Mononuclear cell (primary cell): ENCODE measurements around the gene HOXB9. TPM values are rescaled to one million over a fixed set of nuclear protein-coding genes. Genes with fewer than 3 reads are reported as not detected.
A peak's percentile ranks its signal among the peaks of the same experiment; 100 is the strongest.

ENCODE experiments used
- H3K27me3 ChIP-seq: 2 replicates; pipeline ENCODE4 v1.6.0; 2011; ENCODE audit warnings: low read length, control low read depth; ENCODE audit not compliant: insufficient read depth
- H3K4me1 ChIP-seq: 2 replicates; pipeline ENCODE4 v1.5.1; 2011; ENCODE audit warnings: mild to moderate bottlenecking, low read length, control low read depth; ENCODE audit not compliant: insufficient read depth
- H3K4me3 ChIP-seq: 2 replicates; pipeline ENCODE4 v1.5.1; 2011; ENCODE audit warnings: mild to moderate bottlenecking, low read length, moderate library complexity
- H3K9me3 ChIP-seq: 2 replicates; pipeline ENCODE4 v1.5.1; 2011; ENCODE audit warnings: low read depth, mild to moderate bottlenecking, control low read depth, low read length
- total RNA-seq: library from RNA; depleted of rRNA; stranded (reverse); fragments of >200 nt; gene quantifications from one replicate; pipeline ENCODE4 v1.2.3, GENCODE V29; 2012

The HOXB9 gene
- total RNA-seq, 1 donor: not detected

GRCh38 chr17:48601207-48601538 lies 25.0 kb downstream of the HOXB9 start:
- Histone ChIP-seq H3K4me3 (no peak overlapping the region), H3K4me1 (peaks cover 28% of the 10 kb centered on the region), H3K27me3 (peaks cover 97% of the 10 kb centered on the region), H3K9me3 (no peaks in the 10 kb centered on the region)

DNA sequence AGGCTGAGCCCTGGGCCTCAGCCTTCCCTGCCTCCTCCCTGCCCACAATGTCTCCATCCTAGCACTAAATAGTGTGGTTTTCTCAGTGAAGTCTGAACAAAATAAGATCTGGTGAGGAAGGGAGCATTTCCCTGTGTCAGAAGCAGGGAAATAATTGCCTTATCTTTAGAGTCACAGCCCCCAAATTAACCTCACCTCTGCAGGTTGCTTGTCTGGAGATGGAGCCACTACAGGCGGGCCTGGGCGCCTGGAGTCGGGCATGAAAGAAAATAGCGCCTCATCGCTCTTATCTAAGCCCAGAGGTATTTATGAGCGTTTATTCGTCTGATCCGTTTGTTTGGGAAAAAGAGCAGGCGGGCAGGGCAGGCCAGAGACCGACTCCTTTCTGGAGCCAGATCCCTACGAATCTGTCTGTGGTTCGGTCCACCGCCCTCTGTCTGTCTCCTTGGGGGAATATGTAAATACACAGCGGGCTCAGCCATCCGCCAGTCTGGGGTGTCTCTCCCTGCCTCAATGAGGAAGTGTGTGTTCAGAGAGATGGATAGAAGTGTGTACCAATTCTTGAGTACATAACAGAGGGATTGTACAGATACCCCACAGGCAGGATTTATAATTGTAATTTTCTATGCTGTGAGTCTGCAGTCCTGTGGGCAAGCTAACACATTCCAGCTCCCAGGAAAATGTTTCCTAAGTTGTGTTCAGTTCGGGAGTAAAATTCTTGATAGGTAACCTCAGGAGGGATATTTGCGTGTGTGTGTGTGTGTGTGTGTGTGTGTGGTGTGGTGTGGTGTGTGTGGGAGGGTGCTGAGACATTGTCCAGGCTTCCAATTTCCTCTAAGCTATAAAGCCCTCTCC lies 25.7 kb downstream of the HOXB9 start:
- H3K4me3 ChIP-seq: no peak overlapping the region
- peaks cover 31% of the 10 kb centered on the region for H3K4me1 ChIP-seq
- no peaks in the 10 kb centered on the region for H3K9me3 ChIP-seq
- peaks cover 98% of the 10 kb centered on the region for H3K27me3 ChIP-seq

DNA sequence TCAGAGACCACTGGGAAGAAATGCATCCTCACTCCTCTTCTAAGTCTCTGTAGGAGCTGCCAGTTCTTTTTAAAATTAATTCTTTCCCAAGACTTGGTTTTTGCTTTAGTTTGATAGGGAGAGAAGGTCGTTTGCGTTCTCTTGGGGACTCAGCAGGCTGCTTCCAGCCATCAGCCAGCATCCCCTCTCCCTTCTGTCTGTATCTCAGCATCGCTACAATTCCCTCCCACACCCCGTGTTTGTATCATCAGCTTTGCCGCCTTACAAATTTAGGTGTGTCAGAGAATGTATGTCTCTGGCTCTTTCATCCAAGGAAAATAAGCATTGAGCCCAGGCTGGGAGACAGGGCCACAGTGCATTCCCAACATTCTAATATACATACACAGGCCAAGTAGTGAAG lies 26.8 kb downstream of the HOXB9 start:
- Histone ChIP-seq H3K4me1 (peaks cover 31% of the 10 kb centered on the region), H3K4me3 (no peak overlapping the region), H3K9me3 (no peaks in the 10 kb centered on the region), H3K27me3 (peaks cover 98% of the 10 kb centered on the region)

DNA sequence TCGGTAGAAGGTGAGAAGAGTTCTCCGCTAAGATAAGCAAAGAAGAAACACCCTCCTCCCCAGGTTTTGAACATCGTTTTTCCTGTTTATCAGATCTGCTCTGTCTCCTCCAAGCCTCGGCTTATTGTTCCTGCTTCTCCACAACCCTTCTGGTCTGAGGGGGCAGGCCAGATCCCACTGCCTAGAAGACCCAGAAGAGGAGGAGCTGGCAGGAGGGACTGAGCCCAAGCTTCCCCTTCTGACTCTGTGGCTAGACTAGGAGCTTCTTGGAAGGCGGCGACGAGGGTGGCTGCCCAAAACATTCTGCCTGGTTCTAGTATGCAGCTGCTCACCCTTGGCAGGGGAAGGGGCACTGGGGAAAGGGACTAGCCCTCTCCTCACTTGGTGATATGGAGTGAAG lies 27.4 kb downstream of the HOXB9 start:
- no peak overlapping the region for H3K4me3 ChIP-seq
- H3K27me3 ChIP-seq: peaks cover 97% of the 10 kb centered on the region
- H3K9me3 ChIP-seq: no peaks in the 10 kb centered on the region
- peaks cover 35% of the 10 kb centered on the region for H3K4me1 ChIP-seq

GRCh38 chr17:48597778-48598631 lies 28.2 kb downstream of the HOXB9 start:
- peaks cover 41% of the 10 kb centered on the region for H3K4me1 ChIP-seq
- H3K27me3 ChIP-seq: peaks cover 95% of the 10 kb centered on the region
- H3K4me3 ChIP-seq: peak overlapping the region; percentile 10
- no peaks in the 10 kb centered on the region for H3K9me3 ChIP-seq

DNA sequence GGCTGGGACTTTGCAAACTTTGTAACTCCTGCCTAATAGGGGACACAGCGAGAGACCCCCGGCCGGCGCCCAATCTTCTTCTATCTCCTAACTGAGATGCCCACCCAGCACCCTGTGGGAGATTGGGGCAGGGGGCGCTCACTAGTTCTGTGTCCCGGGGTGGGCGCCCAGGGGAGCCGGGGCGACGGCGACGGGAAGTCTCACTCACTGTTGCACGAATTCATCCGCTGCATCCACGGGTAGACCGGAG lies 28.7 kb downstream of the HOXB9 start:
- Histone ChIP-seq H3K9me3 (no peaks in the 10 kb centered on the region), H3K27me3 (peaks cover 95% of the 10 kb centered on the region), H3K4me3 (peak overlapping the region; percentile 10), H3K4me1 (peaks cover 43% of the 10 kb centered on the region)

DNA sequence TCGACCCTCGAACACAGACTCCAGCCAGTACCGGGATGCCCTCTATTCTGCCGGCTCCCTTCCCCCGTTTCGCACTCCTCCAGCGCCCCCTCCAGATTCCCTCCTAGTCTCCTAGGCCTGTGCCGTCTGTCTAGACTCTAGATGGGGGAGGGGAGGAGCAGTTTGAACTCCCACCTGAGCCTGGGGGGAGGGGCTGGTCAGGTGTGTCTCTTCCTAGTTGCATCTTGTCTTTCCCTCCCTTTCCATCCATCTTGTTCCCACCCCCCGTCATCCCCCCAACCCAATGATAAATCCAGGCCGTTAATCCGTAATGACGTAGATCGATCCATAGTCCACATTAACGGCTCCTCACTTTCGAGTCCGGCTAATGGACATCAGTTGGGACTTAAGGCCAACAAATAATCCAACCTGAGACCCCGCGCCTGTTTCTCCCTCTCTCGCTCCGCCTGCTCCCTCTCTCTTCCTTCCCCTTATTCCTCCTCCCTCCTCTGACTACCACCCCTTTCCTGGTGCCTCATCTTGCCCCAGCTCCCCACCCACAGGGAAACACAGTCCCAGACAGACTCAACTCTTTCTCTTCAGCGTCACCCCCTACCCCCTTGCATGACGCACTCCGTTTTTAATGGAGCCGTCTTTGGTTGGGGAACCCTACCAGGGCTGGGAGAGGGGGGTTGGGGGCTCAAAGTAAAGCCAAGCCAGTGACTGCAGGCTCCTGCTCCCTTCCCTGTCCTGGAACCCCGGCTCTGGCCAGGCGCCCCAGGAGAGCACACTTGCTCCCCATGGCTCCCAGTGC lies 29.2 kb downstream of the HOXB9 start:
- Histone ChIP-seq H3K27me3 (peaks cover 96% of the 10 kb centered on the region), H3K4me1 (peaks cover 42% of the 10 kb centered on the region), H3K9me3 (no peaks in the 10 kb centered on the region), H3K4me3 (no peak overlapping the region)

GRCh38 chr17:48596000-48596734 lies 30.0 kb downstream of the HOXB9 start:
- H3K4me3 ChIP-seq: no peak overlapping the region

GRCh38 chr17:48595278-48595999 lies 30.7 kb downstream of the HOXB9 start:
- Histone ChIP-seq H3K9me3 (no peaks in the 10 kb centered on the region), H3K27me3 (peaks cover 96% of the 10 kb centered on the region), H3K4me3 (no peak overlapping the region), H3K4me1 (peaks cover 42% of the 10 kb centered on the region)

More at GRCh38 chr17:48596000-48596734, 30.0 kb downstream of the HOXB9 start:
- Histone ChIP-seq H3K9me3 (no peaks in the 10 kb centered on the region), H3K4me1 (peaks cover 42% of the 10 kb centered on the region), H3K27me3 (peaks cover 96% of the 10 kb centered on the region)

DNA sequence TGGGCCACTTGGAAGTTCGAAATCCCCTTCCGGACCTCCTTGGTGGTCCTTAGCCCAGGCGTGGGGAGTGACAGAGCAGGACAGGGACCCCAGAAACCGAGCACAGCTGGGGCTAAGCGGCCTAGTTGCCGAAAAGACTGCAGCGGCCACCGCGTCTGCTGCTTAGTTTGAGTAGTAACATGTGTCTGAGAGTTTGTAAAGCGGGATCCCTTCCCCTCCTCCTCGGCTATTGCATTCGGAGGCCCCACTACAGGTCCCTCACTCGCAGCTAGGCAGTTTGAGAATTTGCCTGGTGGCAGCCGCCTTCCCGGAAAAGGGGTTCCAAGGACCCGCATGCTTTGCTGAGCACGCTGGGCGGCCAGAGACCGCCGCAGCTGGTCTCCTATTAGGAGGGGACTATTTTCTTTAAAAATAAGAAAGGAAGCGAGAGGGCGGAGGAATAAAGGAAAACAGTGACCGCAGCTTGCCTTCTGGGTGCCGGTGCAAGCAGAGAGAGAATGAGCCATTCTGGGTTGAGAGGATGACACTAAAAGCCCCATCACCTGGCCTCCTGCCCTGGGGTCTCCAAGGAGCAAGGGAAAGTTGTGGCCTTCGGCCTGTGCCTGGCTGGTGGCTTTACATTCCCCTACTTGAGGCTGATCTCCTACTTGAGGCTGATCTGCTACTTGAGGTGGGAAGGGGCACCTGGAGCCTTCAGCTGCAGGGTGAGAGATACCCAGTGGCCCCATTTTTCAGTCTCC lies 31.4 kb downstream of the HOXB9 start:
- peaks cover 96% of the 10 kb centered on the region for H3K27me3 ChIP-seq
- H3K4me3 ChIP-seq: no peak overlapping the region
- H3K9me3 ChIP-seq: no peaks in the 10 kb centered on the region
- peaks cover 42% of the 10 kb centered on the region for H3K4me1 ChIP-seq

DNA sequence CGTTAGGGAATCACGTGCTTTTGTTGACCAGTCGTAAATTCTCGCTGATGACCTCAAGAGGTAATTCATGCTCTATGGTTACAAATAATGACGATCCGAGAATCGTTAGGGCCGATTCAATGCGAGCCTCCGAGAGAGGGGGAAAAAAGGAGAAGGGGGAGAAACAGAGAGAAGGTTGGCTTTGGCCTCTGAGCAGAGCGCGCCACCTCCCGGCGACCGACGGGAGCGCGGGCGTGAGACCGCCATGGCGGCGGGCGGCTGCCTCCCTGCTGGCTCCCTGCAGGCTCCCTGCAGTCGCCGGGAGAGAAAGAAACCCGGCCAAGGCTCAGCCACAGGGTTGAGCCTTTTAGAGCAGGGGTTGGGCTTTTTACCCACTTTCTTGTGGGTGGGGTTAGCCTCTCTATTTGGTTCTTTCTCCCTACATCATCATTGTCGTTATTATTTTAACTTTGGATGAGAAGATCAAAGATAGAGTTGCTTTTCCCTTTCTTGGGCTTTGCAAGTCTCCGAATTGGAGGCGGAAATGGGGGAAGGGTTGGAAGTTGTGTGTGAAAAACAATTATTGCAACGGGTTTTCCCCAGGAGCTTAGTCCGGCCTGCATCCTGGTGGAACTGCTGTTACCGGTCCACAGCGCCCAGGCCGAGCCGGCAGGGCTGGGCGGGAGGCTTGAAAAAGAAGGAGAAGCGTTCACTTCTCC lies 32.2 kb downstream of the HOXB9 start:
- Histone ChIP-seq H3K9me3 (no peaks in the 10 kb centered on the region), H3K27me3 (peaks cover 96% of the 10 kb centered on the region), H3K4me1 (peaks cover 42% of the 10 kb centered on the region), H3K4me3 (no peak overlapping the region)

DNA sequence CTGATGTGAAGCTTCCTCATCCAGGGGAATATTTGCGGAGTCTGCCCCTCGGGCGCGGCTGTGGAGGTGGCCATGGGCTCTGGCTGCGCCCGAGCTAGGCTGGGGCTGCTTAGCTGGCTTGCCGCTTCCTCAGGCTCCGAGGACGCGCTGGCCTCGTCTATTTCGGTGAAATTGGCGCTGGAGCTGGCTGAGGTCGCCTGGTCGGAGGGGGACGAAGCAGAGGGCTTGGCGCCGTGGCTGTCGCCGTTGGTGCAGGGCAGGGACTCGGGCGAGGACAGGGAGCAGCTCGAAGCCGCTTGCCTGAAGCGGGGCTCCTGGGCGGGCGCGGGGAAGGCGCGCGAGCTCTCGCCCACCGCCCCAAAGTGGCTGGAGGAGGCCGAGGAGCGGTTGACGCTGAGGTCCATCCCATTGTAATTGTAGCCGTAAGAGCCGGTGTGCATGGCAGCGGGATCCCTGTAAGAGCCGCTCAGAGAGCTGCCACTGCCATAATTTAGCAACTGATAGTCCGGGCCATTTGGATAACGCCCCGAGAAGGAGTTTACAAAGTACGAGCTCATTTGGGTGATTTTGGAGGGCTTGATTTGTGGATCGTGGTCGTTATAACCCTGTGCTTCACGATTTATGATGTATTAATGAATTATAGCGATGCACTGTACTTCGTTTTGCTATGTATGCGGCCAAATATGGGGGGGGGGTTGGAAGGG lies 32.9 kb downstream of the HOXB9 start, which contains the start of gene HOXB5:
HOXB5 (minus strand) TSS at position 654 of the 704 bp plus-strand sequence; CDS start at position 557, 97 bp downstream.
- Histone ChIP-seq H3K4me1 (peaks cover 40% of the 10 kb centered on the region), H3K27me3 (peaks cover 96% of the 10 kb centered on the region), H3K9me3 (no peaks in the 10 kb centered on the region), H3K4me3 (no peak within 1 kb of the TSS)
